NCI-H1694 treated with DMSO at 0.1 percent for 48 hours (cell line): ENCODE results near the gene EPM2AIP1.
"Not testable (repeated sequence)": the region's sequence is repeated elsewhere in the genome, so short reads cannot be mapped to it uniquely, and the experiment has no call there.

Experiments used
- DNase-seq: peaks from one replicate; lab custom pipeline; 2025; lab: John Stamatoyannopoulos, UW

Gene EPM2AIP1

GRCh38 chr3:36992806-36993325 lies at the start of gene EPM2AIP1:
Gene EPM2AIP1, minus strand, starts transcription at chr3:36993131. Its CDS starts 54 bp downstream, at chr3:36993077.
- DNase-seq: no peak

GRCh38 chr3:37042712-37043111 lies 49.8 kb upstream of the EPM2AIP1 start:
- not testable (repeated sequence) for DNase-seq

GRCh38 chr3:37041546-37042195 lies 48.7 kb upstream of the EPM2AIP1 start:
- DNase-seq: no peak

GRCh38 chr3:37040231-37040630 lies 47.3 kb upstream of the EPM2AIP1 start:
- no peak for DNase-seq

GRCh38 chr3:37039161-37039846 lies 46.4 kb upstream of the EPM2AIP1 start:
- no peak for DNase-seq

- no peak for DNase-seq
These were observed 44.4 kb upstream of the EPM2AIP1 start for GRCh38 chr3:37037352-37037751.

- no peak for DNase-seq
These were observed 40.0 kb upstream of the EPM2AIP1 start for GRCh38 chr3:37032961-37033360.

GRCh38 chr3:37031096-37031682 lies 38.3 kb upstream of the EPM2AIP1 start:
- DNase-seq: no peak

- no peak for DNase-seq
These were observed 37.7 kb upstream of the EPM2AIP1 start for GRCh38 chr3:37030588-37030987.

- DNase-seq: no peak
These were observed 36.7 kb upstream of the EPM2AIP1 start for GRCh38 chr3:37029516-37030163.

GRCh38 chr3:37029111-37029510 lies 36.2 kb upstream of the EPM2AIP1 start:
- no peak for DNase-seq

- no peak for DNase-seq
These were observed 35.4 kb upstream of the EPM2AIP1 start for GRCh38 chr3:37028329-37028728.

GRCh38 chr3:37026851-37027250 lies 33.9 kb upstream of the EPM2AIP1 start:
- DNase-seq: no peak

GRCh38 chr3:37025561-37026335 lies 32.8 kb upstream of the EPM2AIP1 start:
- no peak for DNase-seq

GRCh38 chr3:37024820-37025405 lies 32.0 kb upstream of the EPM2AIP1 start:
- no peak for DNase-seq

GRCh38 chr3:37024092-37024491 lies 31.2 kb upstream of the EPM2AIP1 start:
- DNase-seq: no peak

- no peak for DNase-seq
These were observed 24.8 kb upstream of the EPM2AIP1 start for GRCh38 chr3:37017683-37018082.

GRCh38 chr3:37016903-37017302 lies 24.0 kb upstream of the EPM2AIP1 start:
- no peak for DNase-seq

- no peak for DNase-seq
These were observed 22.7 kb upstream of the EPM2AIP1 start for GRCh38 chr3:37015642-37016041.

- no peak for DNase-seq
These were observed 21.7 kb upstream of the EPM2AIP1 start for GRCh38 chr3:37014620-37015019.
